ENCODE results near the gene NRGN.

NRGN gene

GRCh38 chr11:124796312-124796711 lies 56.6 kb downstream of the NRGN start:
- no peak for DNase-seq

Measured in NCI-H187 (cell line).